Measurements from ENCODE around the gene MACROD2. TPM values are rescaled to one million over a fixed set of nuclear protein-coding genes. Genes with fewer than 3 reads are reported as not detected.

MACROD2 gene
- total and polyA plus RNA-seq, 2 donors (not counting 1 experiment from before 2014, with no cell fraction given): 5.3 to 6.7 TPM

GRCh38 chr20:15784020-15784419 is 1788.7 kb downstream of the MACROD2 start:
- POLR2A ChIA-PET: no interaction called here
- Histone ChIP-seq H3K4me3 (ENCODE audit: control extremely low read depth in 1 of 5, extremely low read depth in 1 of 5, insufficient read depth in 1 of 5, low read depth in 2 of 5, low read length in 4 of 5) (no peak overlapping the region), H3K9me3 (ENCODE audit: control extremely low read depth in 1 of 3, control insufficient read depth in 2 of 3, insufficient read depth in 1 of 3, low read length in 2 of 3) (no peaks in the 10 kb centered on the region), H4K20me1 (ENCODE audit: control insufficient read depth, insufficient read depth, low read length, poor library complexity, severe bottlenecking) (no peaks in the 10 kb centered on the region), H3K4me2 (replicated peaks; ENCODE audit: low read depth, low read length, poor library complexity, severe bottlenecking) (no peak overlapping the region), H3K79me2 (ENCODE audit: control insufficient read depth, insufficient read depth, low read length) (no peaks in the 10 kb centered on the region), H2AFZ (ENCODE audit: insufficient read depth, low read depth, low read length, poor library complexity, severe bottlenecking) (no peak overlapping the region), H3K4me1 (ENCODE audit: control insufficient read depth in 2 of 2, insufficient read depth in 2 of 2, low read length in 2 of 2) (no peaks in the 10 kb centered on the region), H3K36me3 (replicated peaks in 1 of 2; ENCODE audit: control extremely low read depth in 1 of 2, control insufficient read depth in 1 of 2, extremely low read depth in 1 of 2, insufficient read depth in 2 of 2, low read length in 1 of 2) (no peaks in the 10 kb centered on the region), H3K9ac (ENCODE audit: low read length) (no peak overlapping the region), H3K27ac (ENCODE audit: low read length in 2 of 2) (no peak overlapping the region), H3K27me3 (replicated peaks in 1 of 4; ENCODE audit: control extremely low read depth in 1 of 4, control insufficient read depth in 3 of 4, insufficient read depth in 4 of 4, low read length in 3 of 4) (peaks cover 0 to 1% (median 0%) of the 10 kb centered on the region in 4 experiments)
- ATAC-seq (ENCODE audit: low read depth) (no peak), DNase-seq (no peak)
- H3K27ac Mint-ChIP-seq: no peak overlapping the region
- no peaks in the 10 kb centered on the region for H3K9me3 Mint-ChIP-seq (ENCODE audit: insufficient read depth)
- H3K4me1 Mint-ChIP-seq: peaks cover 11% of the 10 kb centered on the region
- H3K27me3 Mint-ChIP-seq: no peaks in the 10 kb centered on the region
- intact Hi-C loops (cut with micrococcal nuclease): no loop called here
- no peak for TF ChIP-seq CTCF (IDR thresholded peaks at IDR 0.05)
- no peak for TF ChIP-seq EZH2 (IDR thresholded peaks at IDR 0.05; ENCODE audit: borderline replicate concordance, insufficient read depth, low read depth, low read length, poor library complexity, severe bottlenecking)
- no peak overlapping the region for H3K4me3 Mint-ChIP-seq
- no CpG with 5 or more reads among the region's 3 CpGs for WGBS (ENCODE audit: insufficient coverage)
- CTCF ChIA-PET: interaction anchor here (1.4 kb wide), 1 partner anchor 691 kb away, joined by 3 read pairs; no protein-coding TSS in a partner anchor

GRCh38 chr20:15789079-15789478 is 1793.8 kb downstream of the MACROD2 start:
- H3K27ac ChIP-seq (ENCODE audit: low read length in 2 of 2): no peak overlapping the region

More at GRCh38 chr20:15789079-15789478, 1793.8 kb downstream of the MACROD2 start:
- no peak for ATAC-seq (ENCODE audit: low read depth)
- H3K9me3 ChIP-seq (ENCODE audit: control extremely low read depth in 1 of 3, control insufficient read depth in 2 of 3, insufficient read depth in 1 of 3, low read length in 2 of 3): no peaks in the 10 kb centered on the region
- POLR2A ChIA-PET: no interaction called here
- H3K4me3 Mint-ChIP-seq: peak overlapping the region; percentile 24
- no peak overlapping the region for H2AFZ ChIP-seq (ENCODE audit: insufficient read depth, low read depth, low read length, poor library complexity, severe bottlenecking)
- H3K27ac Mint-ChIP-seq: no peak overlapping the region
- no peak overlapping the region for H3K4me3 ChIP-seq (ENCODE audit: control extremely low read depth in 1 of 5, extremely low read depth in 1 of 5, insufficient read depth in 1 of 5, low read depth in 2 of 5, low read length in 4 of 5)
- H3K27me3 Mint-ChIP-seq: no peaks in the 10 kb centered on the region
- intact Hi-C loops (cut with micrococcal nuclease): no loop called here
- CTCF ChIA-PET: interaction anchor here (1.0 to 1.1 kb wide), 2 partner anchors 72 to 687 kb away, joined by 3 read pairs; no protein-coding TSS in a partner anchor
- no peaks in the 10 kb centered on the region for H3K79me2 ChIP-seq (ENCODE audit: control insufficient read depth, insufficient read depth, low read length)
- no peaks in the 10 kb centered on the region for H4K20me1 ChIP-seq (ENCODE audit: control insufficient read depth, insufficient read depth, low read length, poor library complexity, severe bottlenecking)
- H3K36me3 ChIP-seq (replicated peaks in 1 of 2; ENCODE audit: control extremely low read depth in 1 of 2, control insufficient read depth in 1 of 2, extremely low read depth in 1 of 2, insufficient read depth in 2 of 2, low read length in 1 of 2): no peaks in the 10 kb centered on the region
- H3K4me1 Mint-ChIP-seq: peaks cover 16% of the 10 kb centered on the region
- H3K9ac ChIP-seq (ENCODE audit: low read length): no peak overlapping the region
- H3K9me3 Mint-ChIP-seq (ENCODE audit: insufficient read depth): no peaks in the 10 kb centered on the region
- H3K4me1 ChIP-seq (ENCODE audit: control insufficient read depth in 2 of 2, insufficient read depth in 2 of 2, low read length in 2 of 2): no peaks in the 10 kb centered on the region
- WGBS (ENCODE audit: insufficient coverage): 80% methylated on average over 2 of the region's 4 CpGs
- no peak for DNase-seq
- no peak overlapping the region for H3K4me2 ChIP-seq (replicated peaks; ENCODE audit: low read depth, low read length, poor library complexity, severe bottlenecking)
- H3K27me3 ChIP-seq (replicated peaks in 1 of 4; ENCODE audit: control extremely low read depth in 1 of 4, control insufficient read depth in 3 of 4, insufficient read depth in 4 of 4, low read length in 3 of 4): peaks cover 0 to 3% (median 0%) of the 10 kb centered on the region in 4 experiments
- no peak for TF ChIP-seq CTCF (IDR thresholded peaks at IDR 0.05)
- no peak for TF ChIP-seq EZH2 (IDR thresholded peaks at IDR 0.05; ENCODE audit: borderline replicate concordance, insufficient read depth, low read depth, low read length, poor library complexity, severe bottlenecking)
